ENCODE measurements around the gene VAMP2.

Gene VAMP2

GRCh38 chr17:8121681-8122421 lies 40.9 kb downstream of the VAMP2 start:
- no peak for ATAC-seq

GRCh38 chr17:8121407-8121680 lies 41.4 kb downstream of the VAMP2 start:
- ATAC-seq: no peak

GRCh38 chr17:8120520-8121406 lies 42.0 kb downstream of the VAMP2 start:
- peak; percentile 2 to 5 for ATAC-seq

- ATAC-seq: peak; percentile 47 to 62
Observed at GRCh38 chr17:8119581-8120519, 42.9 kb downstream of the VAMP2 start.

GRCh38 chr17:8118769-8119580 lies 43.8 kb downstream of the VAMP2 start:
- peak; percentile 66 for ATAC-seq

- ATAC-seq: peak; percentile 2 to 5
Observed at GRCh38 chr17:8117980-8118768, 44.6 kb downstream of the VAMP2 start, which contains the start of gene ALOXE3. ALOXE3 (minus strand) TSS chr17:8118514; CDS start chr17:8117990, 524 bp downstream.

GRCh38 chr17:8117367-8117979 lies 45.3 kb downstream of the VAMP2 start:
- ATAC-seq: no peak

- ATAC-seq: no peak
Observed at GRCh38 chr17:8116776-8117175, 46.0 kb downstream of the VAMP2 start.

- no peak for ATAC-seq
Observed at GRCh38 chr17:8110907-8111306, 51.8 kb downstream of the VAMP2 start.

GRCh38 chr17:8110456-8110804 lies 52.3 kb downstream of the VAMP2 start:
- no peak for ATAC-seq

- ATAC-seq: peak; percentile 96 to 97
Observed at GRCh38 chr17:8109661-8110455, 52.9 kb downstream of the VAMP2 start.

Measured in activated CD4-positive, CD25-positive, alpha-beta regulatory T cell treated with anti-CD3 and anti-CD28 coated beads, Interleukin-2, amount 50 U/mL, for 24 hours (primary cell).